Caco-2 (cell line): ENCODE results near the gene CAMKMT. TPM values are rescaled to one million over a fixed set of nuclear protein-coding genes. Genes with fewer than 3 reads are reported as not detected.

Experiments used
- BruUV-seq: library from RNA; stranded (reverse); fragments of 400-500 nt; replicated peaks from 2 replicates; lab custom pipeline; 2021; lab: Mats Ljungman, UMichigan
- CTCF ChIA-PET: fragments of 300-600 bp; sonication (Branson Sonifier 250); formaldehyde crosslinking; loops from one replicate; lab custom pipeline; 2022; ENCODE audit warnings: antibody characterized with exemption; lab: Charles Lee
- POLR2A ChIA-PET: fragments of 300-600 bp; sonication (Branson Sonifier 250); formaldehyde crosslinking; loops from one replicate; lab custom pipeline; 2022; ENCODE audit warnings: antibody characterized with exemption; lab: Charles Lee
- DNase-seq, 2 experiments: peaks; one replicate each; pipeline versions ENCODE4 v3.0.0 to v3.0.0-alpha.2; 2020 to 2022
- H3K27me3 ChIP-seq: replicated peaks from 2 replicates; pipeline ENCODE4 v1.6.0; 2011; ENCODE audit warnings: low read length; ENCODE audit not compliant: control insufficient read depth, insufficient read depth
- H3K36me3 ChIP-seq: 2 replicates; pipeline ENCODE4 v1.5.1; 2011; ENCODE audit warnings: low read length; ENCODE audit not compliant: control insufficient read depth, insufficient read depth
- H3K4me1 ChIP-seq: fragments of 250-450 bp; sonication (Bioruptor Pico); 2 replicates; pipeline ENCODE4 v1.5.1; 2020; ENCODE audit warnings: mild to moderate bottlenecking
- H3K4me3 ChIP-seq: 2 replicates; pipeline ENCODE4 v1.5.1; 2011; ENCODE audit warnings: low read depth, mild to moderate bottlenecking, control low read depth, low read length
- H3K9me3 ChIP-seq: fragments of 250-450 bp; sonication (Bioruptor Pico); 2 replicates; pipeline ENCODE4 v1.5.1; 2020; ENCODE audit warnings: mild to moderate bottlenecking, moderate library complexity
- H3K27ac Mint-ChIP-seq: one replicate; pipeline ENCODE4 v1.8.0; 2022; ENCODE audit warnings: mixed read lengths; ENCODE audit not compliant: unreplicated experiment
- H3K27me3 Mint-ChIP-seq: one replicate; pipeline ENCODE4 v1.8.0; 2022; ENCODE audit warnings: mixed read lengths; ENCODE audit not compliant: insufficient read depth, unreplicated experiment
- H3K36me3 Mint-ChIP-seq: one replicate; pipeline ENCODE4 v1.8.0; 2022; ENCODE audit warnings: mild to moderate bottlenecking, mixed read lengths; ENCODE audit not compliant: insufficient read depth, unreplicated experiment
- H3K4me1 Mint-ChIP-seq: one replicate; pipeline ENCODE4 v1.8.0; 2022; ENCODE audit warnings: low read depth, mixed read lengths; ENCODE audit not compliant: unreplicated experiment
- H3K4me3 Mint-ChIP-seq: one replicate; pipeline ENCODE4 v1.8.0; 2022; ENCODE audit warnings: mild to moderate bottlenecking, moderate library complexity, mixed read lengths; ENCODE audit not compliant: unreplicated experiment
- H3K9me3 Mint-ChIP-seq: one replicate; pipeline ENCODE4 v1.8.0; 2022; ENCODE audit warnings: mixed read lengths; ENCODE audit not compliant: unreplicated experiment
- intact Hi-C: fragments of 100-400 bp; cut with micrococcal nuclease; formaldehyde crosslinking; loops from one replicate; pipeline ENCODE4 v1.10.0; 2022; ENCODE audit not compliant: unreplicated experiment
- total RNA-seq: library from RNA; stranded (reverse); gene quantifications from 2 replicates; pipeline ENCODE4 v1.2.3, GENCODE V29; 2022
- TF ChIP-seq, protein P1 (sequence below), 2 experiments: fragments of 200-600 bp in 1 of 2; IDR thresholded peaks; 1 replicate in 1 of 2; 2 replicates in 1 of 2; pipeline versions ENCODE4 v1.5.1 to v1.8.0; 2011 to 2022; ENCODE audit warnings: antibody characterized with exemption in 1 of 2, control low read depth in 1 of 2, inconsistent platforms in 1 of 2, low read depth in 1 of 2, low read length in 1 of 2, mild to moderate bottlenecking in 1 of 2, moderate library complexity in 1 of 2; ENCODE audit not compliant: insufficient read depth in 1 of 2, severe bottlenecking in 1 of 2, unreplicated experiment in 1 of 2

The CAMKMT gene
- total RNA-seq, 1 experiment from 2014 or later: 25.2 TPM

DNA sequence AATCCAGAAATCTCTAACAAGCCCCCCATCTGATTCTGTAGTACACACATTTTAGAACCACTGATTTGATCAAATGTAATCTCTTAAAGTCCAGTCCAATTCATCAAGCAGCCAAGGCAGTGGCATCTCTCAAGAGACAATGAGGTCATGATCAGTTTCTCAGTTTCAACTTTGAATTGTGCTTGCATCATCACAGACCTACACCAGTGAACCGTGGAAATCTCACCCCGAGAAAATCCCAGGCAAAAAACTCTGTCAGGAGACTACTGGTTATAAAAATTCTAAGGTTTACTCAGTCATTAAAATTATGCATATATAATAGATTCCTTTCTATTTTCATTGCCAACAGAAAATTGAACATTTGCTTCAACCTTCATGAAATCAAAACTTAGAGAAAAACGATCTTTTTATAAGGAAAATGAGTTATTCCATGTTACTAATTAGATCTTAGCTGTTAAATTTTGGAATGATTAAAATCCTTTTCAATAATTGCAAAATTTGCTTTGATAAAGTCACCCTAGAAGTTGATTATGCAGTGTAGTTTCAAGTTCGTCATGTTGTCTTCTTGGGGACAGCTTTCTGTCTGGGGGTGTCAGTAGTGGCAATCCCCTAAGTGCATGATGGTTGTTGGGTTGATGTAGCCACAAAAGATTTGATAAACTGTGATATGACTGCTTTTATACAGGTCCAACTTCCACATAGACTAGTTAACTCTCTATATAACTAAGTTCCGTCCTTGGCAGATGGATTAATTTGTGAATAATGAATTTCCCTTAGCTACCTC, 235.0 kb downstream of the CAMKMT start:
- POLR2A ChIA-PET: no interaction called here
- H3K36me3 ChIP-seq: no peaks in the 10 kb centered on the region
- H3K36me3 Mint-ChIP-seq: peaks cover 6% of the 10 kb centered on the region
- H3K4me3 Mint-ChIP-seq: no peak overlapping the region
- CTCF ChIA-PET: no interaction called here
- TF ChIP-seq, protein P1, sequence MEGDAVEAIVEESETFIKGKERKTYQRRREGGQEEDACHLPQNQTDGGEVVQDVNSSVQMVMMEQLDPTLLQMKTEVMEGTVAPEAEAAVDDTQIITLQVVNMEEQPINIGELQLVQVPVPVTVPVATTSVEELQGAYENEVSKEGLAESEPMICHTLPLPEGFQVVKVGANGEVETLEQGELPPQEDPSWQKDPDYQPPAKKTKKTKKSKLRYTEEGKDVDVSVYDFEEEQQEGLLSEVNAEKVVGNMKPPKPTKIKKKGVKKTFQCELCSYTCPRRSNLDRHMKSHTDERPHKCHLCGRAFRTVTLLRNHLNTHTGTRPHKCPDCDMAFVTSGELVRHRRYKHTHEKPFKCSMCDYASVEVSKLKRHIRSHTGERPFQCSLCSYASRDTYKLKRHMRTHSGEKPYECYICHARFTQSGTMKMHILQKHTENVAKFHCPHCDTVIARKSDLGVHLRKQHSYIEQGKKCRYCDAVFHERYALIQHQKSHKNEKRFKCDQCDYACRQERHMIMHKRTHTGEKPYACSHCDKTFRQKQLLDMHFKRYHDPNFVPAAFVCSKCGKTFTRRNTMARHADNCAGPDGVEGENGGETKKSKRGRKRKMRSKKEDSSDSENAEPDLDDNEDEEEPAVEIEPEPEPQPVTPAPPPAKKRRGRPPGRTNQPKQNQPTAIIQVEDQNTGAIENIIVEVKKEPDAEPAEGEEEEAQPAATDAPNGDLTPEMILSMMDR (IDR thresholded peaks at IDR 0.05; ENCODE audit: insufficient read depth in 1 of 2, low read depth in 1 of 2, low read length in 1 of 2, severe bottlenecking in 1 of 2, unreplicated experiment in 1 of 2): no peak
- no peaks in the 10 kb centered on the region for H3K27me3 Mint-ChIP-seq
- no peak overlapping the region for H3K4me3 ChIP-seq
- no peaks in the 10 kb centered on the region for H3K9me3 Mint-ChIP-seq
- intact Hi-C loops: no loop called here
- no peaks in the 10 kb centered on the region for H3K9me3 ChIP-seq
- H3K27me3 ChIP-seq: no peaks in the 10 kb centered on the region
- DNase-seq: no peak
- no TSS peak for BruUV-seq
- H3K4me1 Mint-ChIP-seq: no peaks in the 10 kb centered on the region
- no peak overlapping the region for H3K27ac Mint-ChIP-seq
- H3K4me1 ChIP-seq: peaks cover 6% of the 10 kb centered on the region; the same call in 1 of the 2 replicates

DNA sequence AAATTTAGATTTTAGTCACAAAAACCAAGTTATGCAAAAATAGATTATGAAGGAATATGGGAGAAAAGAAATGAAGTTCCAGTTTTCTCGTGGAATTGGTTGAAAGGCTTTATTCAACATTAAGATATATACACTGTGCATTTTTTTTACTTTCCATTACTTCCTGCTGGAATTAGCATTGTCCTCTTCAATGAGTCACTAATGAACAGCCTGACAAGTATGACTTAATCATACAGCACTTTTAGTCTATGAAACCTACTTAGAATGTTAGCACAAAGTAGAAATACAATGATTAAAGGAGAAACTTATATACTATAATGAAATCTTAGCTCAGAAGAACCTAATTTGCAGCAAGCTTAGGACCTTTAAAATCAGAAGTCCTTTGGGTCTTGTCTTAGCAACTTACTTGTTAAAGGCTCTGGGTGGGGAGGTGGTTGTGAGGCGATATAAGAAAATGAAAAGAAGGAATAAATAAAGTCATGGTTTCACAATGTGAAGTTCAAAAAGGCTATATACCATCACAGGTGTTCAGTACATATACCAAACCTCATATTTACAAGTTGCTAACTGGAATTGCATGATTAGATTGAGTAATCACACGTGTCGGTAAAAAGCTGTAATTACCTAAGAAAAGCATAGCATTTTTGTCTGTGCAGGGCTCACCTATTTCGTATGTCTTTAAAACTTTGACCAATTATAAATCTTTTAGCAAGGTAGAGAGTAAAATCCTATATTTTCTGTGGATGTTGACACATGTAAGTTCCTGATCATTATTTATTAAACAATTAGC, 236.8 kb downstream of the CAMKMT start:
- Mint-ChIP-seq H3K36me3 (peaks cover 4% of the 10 kb centered on the region), H3K27me3 (no peaks in the 10 kb centered on the region), H3K4me3 (no peak overlapping the region), H3K27ac (no peak overlapping the region), H3K9me3 (no peaks in the 10 kb centered on the region), H3K4me1 (no peaks in the 10 kb centered on the region)
- TF ChIP-seq, protein P1 (IDR thresholded peaks at IDR 0.05; ENCODE audit: insufficient read depth in 1 of 2, low read depth in 1 of 2, low read length in 1 of 2, severe bottlenecking in 1 of 2, unreplicated experiment in 1 of 2): no peak
- H3K27me3 ChIP-seq: no peaks in the 10 kb centered on the region
- H3K4me1 ChIP-seq: no peaks in the 10 kb centered on the region
- BruUV-seq: no TSS peak
- no peaks in the 10 kb centered on the region for H3K9me3 ChIP-seq
- intact Hi-C loops: no loop called here
- ChIA-PET CTCF (no interaction called here), POLR2A (no interaction called here)
- no peaks in the 10 kb centered on the region for H3K36me3 ChIP-seq
- no peak for DNase-seq
- no peak overlapping the region for H3K4me3 ChIP-seq

DNA sequence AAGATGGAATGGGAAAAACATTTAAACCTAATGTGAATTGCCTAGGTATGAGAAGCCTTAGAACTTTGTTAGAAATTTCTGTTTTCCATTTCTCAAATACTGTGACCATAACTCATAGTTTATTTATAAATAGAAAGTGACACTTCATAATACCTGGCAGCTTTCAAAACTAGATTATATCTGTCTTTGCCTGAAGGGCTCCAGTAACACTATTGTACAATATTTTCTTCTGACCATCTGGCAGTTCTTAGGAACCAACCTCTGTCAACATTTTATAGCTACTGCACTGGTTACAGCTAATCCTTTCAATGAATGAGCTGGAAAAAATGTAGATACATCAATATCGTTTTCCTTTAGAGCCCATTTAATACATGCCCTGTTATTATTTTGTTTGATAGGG, 237.4 kb downstream of the CAMKMT start:
- no peak overlapping the region for H3K4me3 ChIP-seq
- H3K4me1 ChIP-seq: no peaks in the 10 kb centered on the region
- Mint-ChIP-seq H3K4me3 (no peak overlapping the region), H3K36me3 (no peaks in the 10 kb centered on the region), H3K9me3 (no peaks in the 10 kb centered on the region), H3K4me1 (no peaks in the 10 kb centered on the region), H3K27ac (no peak overlapping the region), H3K27me3 (no peaks in the 10 kb centered on the region)
- intact Hi-C loops: no loop called here
- no peak for DNase-seq
- H3K9me3 ChIP-seq: no peaks in the 10 kb centered on the region
- no peaks in the 10 kb centered on the region for H3K36me3 ChIP-seq
- CTCF ChIA-PET: no interaction called here
- POLR2A ChIA-PET: no interaction called here
- TF ChIP-seq, protein P1 (IDR thresholded peaks at IDR 0.05; ENCODE audit: insufficient read depth in 1 of 2, low read depth in 1 of 2, low read length in 1 of 2, severe bottlenecking in 1 of 2, unreplicated experiment in 1 of 2): no peak
- no TSS peak for BruUV-seq
- H3K27me3 ChIP-seq: no peaks in the 10 kb centered on the region
